AG04449 (cell line): Measurements from ENCODE around the gene MPPED2.

Experiments used
- CTCF ChIA-PET: fragments of 350-600 bp; formaldehyde crosslinking; extraction: SDS; loops from one replicate; lab custom pipeline; 2021; ENCODE audit warnings: antibody characterized with exemption; lab: Yijun Ruan, JAX
- POLR2A ChIA-PET: fragments of 400-600, 350-600 bp; formaldehyde crosslinking; extraction: SDS; loops from one replicate; lab custom pipeline; 2020; ENCODE audit warnings: antibody characterized with exemption, inconsistent platforms; lab: Yijun Ruan, JAX
- DNase-seq: peaks from one replicate; pipeline ENCODE4 v3.0.0-alpha.2; 2010; ENCODE audit warnings: low read depth, low spot score
- H3K4me3 ChIP-seq: 2 replicates; pipeline ENCODE4 v1.5.1; 2011; ENCODE audit warnings: low read depth, mild to moderate bottlenecking, control low read depth, low read length
- TF ChIP-seq, protein P1 (sequence below): IDR thresholded peaks from one replicate; pipeline ENCODE4 v1.5.1; 2011; ENCODE audit warnings: mild to moderate bottlenecking, moderate library complexity, low read length, control low read depth, inconsistent platforms; ENCODE audit not compliant: insufficient read depth; ENCODE audit errors: missing control alignments

Gene MPPED2

DNA sequence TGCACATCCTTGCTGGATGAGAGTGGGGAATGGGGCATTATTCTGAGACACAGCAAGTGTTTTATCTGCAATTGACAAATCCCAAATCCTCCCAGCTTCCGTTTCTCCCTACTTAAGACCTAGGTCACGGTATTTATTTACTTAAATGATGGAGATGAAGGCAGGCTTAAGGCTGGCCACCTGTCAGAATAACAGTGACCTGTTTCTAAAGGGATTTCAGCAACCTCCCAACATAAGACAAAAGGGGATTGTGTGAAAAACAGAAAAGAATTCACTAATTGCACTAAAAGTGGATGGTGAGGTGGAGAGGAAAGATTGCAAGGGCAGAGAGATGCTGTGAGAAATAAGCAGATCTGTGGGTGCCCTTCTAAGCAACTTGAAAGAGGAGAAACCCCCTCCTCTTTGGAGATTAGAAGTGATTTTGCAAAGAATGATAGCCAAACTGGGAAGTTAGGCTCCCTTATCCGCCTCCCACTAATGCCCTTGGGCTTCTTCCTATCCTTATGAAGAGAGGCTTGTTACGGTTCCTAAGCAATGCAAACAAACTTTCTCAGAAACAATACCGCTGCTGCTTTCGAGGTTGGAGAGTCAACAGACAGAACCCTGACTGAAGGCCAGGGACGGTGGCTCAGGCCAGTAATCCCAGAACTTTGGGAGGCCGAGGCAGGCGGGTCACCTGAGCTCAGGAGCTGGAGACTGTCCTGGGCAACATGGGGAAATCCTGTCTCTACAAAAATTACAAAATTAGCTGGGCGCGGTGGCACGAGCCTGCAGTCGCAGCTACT, 179.0 kb downstream of the MPPED2 start:
- no peak overlapping the region for H3K4me3 ChIP-seq
- no peak for DNase-seq
- POLR2A ChIA-PET: no interaction called here
- CTCF ChIA-PET: no interaction called here
- TF ChIP-seq, protein P1, sequence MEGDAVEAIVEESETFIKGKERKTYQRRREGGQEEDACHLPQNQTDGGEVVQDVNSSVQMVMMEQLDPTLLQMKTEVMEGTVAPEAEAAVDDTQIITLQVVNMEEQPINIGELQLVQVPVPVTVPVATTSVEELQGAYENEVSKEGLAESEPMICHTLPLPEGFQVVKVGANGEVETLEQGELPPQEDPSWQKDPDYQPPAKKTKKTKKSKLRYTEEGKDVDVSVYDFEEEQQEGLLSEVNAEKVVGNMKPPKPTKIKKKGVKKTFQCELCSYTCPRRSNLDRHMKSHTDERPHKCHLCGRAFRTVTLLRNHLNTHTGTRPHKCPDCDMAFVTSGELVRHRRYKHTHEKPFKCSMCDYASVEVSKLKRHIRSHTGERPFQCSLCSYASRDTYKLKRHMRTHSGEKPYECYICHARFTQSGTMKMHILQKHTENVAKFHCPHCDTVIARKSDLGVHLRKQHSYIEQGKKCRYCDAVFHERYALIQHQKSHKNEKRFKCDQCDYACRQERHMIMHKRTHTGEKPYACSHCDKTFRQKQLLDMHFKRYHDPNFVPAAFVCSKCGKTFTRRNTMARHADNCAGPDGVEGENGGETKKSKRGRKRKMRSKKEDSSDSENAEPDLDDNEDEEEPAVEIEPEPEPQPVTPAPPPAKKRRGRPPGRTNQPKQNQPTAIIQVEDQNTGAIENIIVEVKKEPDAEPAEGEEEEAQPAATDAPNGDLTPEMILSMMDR: no peak

DNA sequence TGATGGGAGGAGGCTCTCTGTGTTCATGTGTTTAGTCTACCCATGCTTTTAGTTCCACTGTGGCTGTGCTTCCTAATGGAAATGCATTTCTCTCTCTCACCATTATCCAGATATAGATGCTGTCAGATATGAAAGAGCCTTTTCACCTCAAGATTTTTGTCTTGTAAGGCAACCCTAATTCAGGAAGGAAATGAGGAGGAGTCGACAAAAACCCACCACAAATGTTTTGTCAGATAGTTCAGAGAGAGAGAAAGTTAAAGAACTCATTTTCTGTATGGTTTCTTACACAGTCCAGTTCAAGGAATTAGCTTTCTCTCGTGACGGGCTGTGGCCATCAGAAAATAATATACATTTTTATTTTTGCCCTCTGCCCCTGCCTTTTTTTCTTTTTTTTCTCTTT, 180.8 kb downstream of the MPPED2 start:
- TF ChIP-seq, protein P1: no peak
- ChIA-PET CTCF (no interaction called here), POLR2A (no interaction called here)

DNA sequence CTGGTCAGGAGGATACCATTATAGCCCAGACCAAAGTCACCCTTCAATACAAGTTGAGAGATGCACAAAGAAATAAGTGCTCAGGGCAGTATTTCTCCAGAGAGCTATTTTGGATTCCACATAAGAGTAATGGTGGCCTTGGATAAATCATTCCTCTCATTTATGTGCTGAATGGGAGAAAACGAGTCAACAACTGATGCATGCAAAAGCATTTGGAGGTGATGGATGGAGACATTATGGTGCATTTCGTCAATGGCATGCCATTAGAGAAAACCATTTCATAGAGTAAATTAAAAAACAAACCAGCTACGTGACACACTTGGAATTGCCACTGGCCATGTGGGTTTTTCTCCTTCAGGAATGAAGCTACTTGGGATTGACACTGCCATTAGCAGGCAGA, 182.0 kb downstream of the MPPED2 start:
- DNase-seq: no peak
- no peak overlapping the region for H3K4me3 ChIP-seq
- POLR2A ChIA-PET: no interaction called here
- TF ChIP-seq, protein P1: no peak
- CTCF ChIA-PET: no interaction called here

More for the DNA sequence above, 180.8 kb downstream of the MPPED2 start:
- no peak overlapping the region for H3K4me3 ChIP-seq
- no peak for DNase-seq

DNA sequence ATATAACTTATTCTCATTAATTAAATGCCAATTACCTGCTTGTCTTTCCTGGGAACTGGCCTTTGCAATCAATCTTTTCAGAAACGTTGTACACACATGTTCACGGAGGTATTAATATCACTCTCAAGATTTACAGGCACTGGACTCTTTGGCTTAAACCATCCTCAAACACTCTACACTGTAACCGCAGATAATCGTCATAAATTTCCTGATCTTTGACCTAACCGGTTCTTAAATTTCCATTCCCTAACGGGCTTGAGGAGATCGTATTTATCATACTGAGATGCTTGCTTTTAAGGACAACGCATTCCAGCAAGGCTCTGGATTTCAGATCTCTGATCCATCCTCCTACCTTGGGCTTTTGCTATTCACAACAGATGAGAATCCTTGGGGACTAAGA, 190.4 kb downstream of the MPPED2 start:
- ChIA-PET POLR2A (no interaction called here), CTCF (no interaction called here)

DNA sequence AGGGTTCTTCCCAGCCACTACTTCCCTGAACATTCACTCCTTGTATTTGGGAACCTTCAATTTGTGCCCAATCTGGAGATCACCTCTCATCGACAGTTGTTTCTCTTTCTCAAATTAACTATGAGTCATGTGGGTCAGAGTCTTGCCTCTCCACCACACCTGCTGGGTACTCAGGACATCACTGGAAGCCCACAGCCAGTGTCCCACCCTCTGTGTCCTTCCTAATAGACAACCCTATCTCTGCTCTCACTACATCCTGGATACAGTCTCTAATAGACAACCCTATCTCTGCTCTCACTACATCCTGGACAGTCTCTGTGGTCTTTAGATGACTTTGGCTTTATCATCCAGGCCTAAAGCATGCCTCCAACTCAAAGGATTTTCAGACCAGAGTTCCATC, 193.1 kb downstream of the MPPED2 start:
- TF ChIP-seq, protein P1: no peak
- H3K4me3 ChIP-seq: no peak overlapping the region
- CTCF ChIA-PET: no interaction called here
- POLR2A ChIA-PET: no interaction called here
- no peak for DNase-seq

More for the DNA sequence above, 190.4 kb downstream of the MPPED2 start:
- no peak overlapping the region for H3K4me3 ChIP-seq
- TF ChIP-seq, protein P1: no peak
- DNase-seq: no peak

DNA sequence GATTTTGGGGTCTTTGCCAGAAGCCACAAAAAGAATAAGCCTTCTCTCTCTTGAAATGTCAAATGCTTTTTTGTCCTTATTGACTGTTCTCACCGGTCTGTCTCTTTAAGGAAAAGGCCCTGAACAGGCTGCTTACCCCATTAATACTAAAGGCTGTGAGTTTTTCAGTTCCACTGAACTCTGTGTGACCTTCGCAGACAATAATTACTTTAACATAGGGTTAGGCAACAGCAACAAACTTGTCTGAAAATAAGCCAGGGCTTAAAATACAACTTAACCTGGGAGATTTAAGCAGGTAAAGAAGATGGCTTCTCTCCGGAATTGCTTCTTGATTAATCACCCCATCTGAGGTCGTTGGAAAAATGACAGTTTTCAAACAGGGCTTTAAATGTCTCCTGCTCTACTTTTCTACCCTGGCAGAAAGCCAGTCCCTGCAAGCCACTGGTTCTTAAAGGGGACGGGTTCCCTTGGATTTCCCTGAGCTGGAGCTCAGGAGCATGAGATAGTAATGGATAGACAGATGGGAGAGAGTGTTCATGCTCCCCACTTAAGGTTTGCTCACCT, 193.8 kb downstream of the MPPED2 start:
- ChIA-PET POLR2A (no interaction called here), CTCF (no interaction called here)
- H3K4me3 ChIP-seq: no peak overlapping the region
- TF ChIP-seq, protein P1: no peak
- DNase-seq: no peak
